ENCODE data around the gene BAG1.

Gene BAG1

GRCh38 chr9:33273266-33273971 lies 8.9 kb upstream of the BAG1 start:
- DNase-seq: no peak

GRCh38 chr9:33272061-33272460 lies 7.6 kb upstream of the BAG1 start:
- DNase-seq: no peak

- DNase-seq: no peak
Measured at GRCh38 chr9:33270146-33270545, 5.6 kb upstream of the BAG1 start.

GRCh38 chr9:33267151-33267767 lies 2.8 kb upstream of the BAG1 start:
- no peak for DNase-seq

- DNase-seq: peak; percentile 74 to 86 (median 79)
Measured at GRCh38 chr9:33265211-33265865, 830 bp upstream of the BAG1 start.

GRCh38 chr9:33264003-33264472 lies 470 bp downstream of the BAG1 start:
- peak; percentile 52 to 66 (median 57) for DNase-seq

- DNase-seq: peak in 2 of 3 donors; percentile 36 to 40
Measured at GRCh38 chr9:33263131-33264002, 1.1 kb downstream of the BAG1 start.

GRCh38 chr9:33260372-33260771 lies 4.1 kb downstream of the BAG1 start:
- no peak for DNase-seq

- no peak for DNase-seq
Measured at GRCh38 chr9:33257276-33257675, 7.2 kb downstream of the BAG1 start.

GRCh38 chr9:33256236-33256635 lies 8.3 kb downstream of the BAG1 start:
- DNase-seq: no peak

GRCh38 chr9:33255471-33255870 lies 9.0 kb downstream of the BAG1 start:
- DNase-seq: no peak

- no peak for DNase-seq
Measured at GRCh38 chr9:33255014-33255413, 9.5 kb downstream of the BAG1 start.

- DNase-seq: no peak
Measured at GRCh38 chr9:33254211-33254610, 10.3 kb downstream of the BAG1 start.

- DNase-seq: peak; percentile 83 to 86 (median 86)
Measured at GRCh38 chr9:33250458-33250995, 14.0 kb downstream of the BAG1 start.

GRCh38 chr9:33249983-33250382 lies 14.5 kb downstream of the BAG1 start:
- no peak for DNase-seq

GRCh38 chr9:33249087-33249658 lies 15.3 kb downstream of the BAG1 start:
- no peak for DNase-seq

- DNase-seq: no peak
Measured at GRCh38 chr9:33248606-33249005, 15.9 kb downstream of the BAG1 start.

- no peak for DNase-seq
Measured at GRCh38 chr9:33246269-33246860, 18.1 kb downstream of the BAG1 start.

GRCh38 chr9:33245341-33245740 lies 19.2 kb downstream of the BAG1 start:
- no peak for DNase-seq

GRCh38 chr9:33244137-33244784 lies 20.2 kb downstream of the BAG1 start:
- DNase-seq: peak in 1 of 3 donors; percentile 59

- no peak for DNase-seq
Measured at GRCh38 chr9:33242609-33243134, 21.8 kb downstream of the BAG1 start.

Data from suppressor macrophage treated with lipopolysaccharide for 1 hour (primary cell).